Measurements from ENCODE around the gene FXYD5. TPM values are rescaled to one million over a fixed set of nuclear protein-coding genes. Genes with fewer than 3 reads are reported as not detected.

FXYD5 gene
- total and polyA plus RNA-seq, 10 of the 15 experiments (the other 5 are each of a cell fraction or from before 2014, with no cell fraction given): 30.0 to 159 (median 93.9) TPM

- no peak for TF ChIP-seq ZNF207 (IDR thresholded peaks at IDR 0.05; ENCODE audit: borderline replicate concordance)
- TF ChIP-seq IRF5 (IDR thresholded peaks at IDR 0.05; ENCODE audit: borderline replicate concordance): no peak
- TF ChIP-seq TCF7 (IDR thresholded peaks at IDR 0.05; ENCODE audit: borderline replicate concordance): no peak
- no peak for TF ChIP-seq PAX8 (IDR thresholded peaks at IDR 0.05)
- TF ChIP-seq NR2F1 (conservative IDR thresholded peaks at IDR 0.05): no peak
- no peak for TF ChIP-seq IKZF1 (conservative IDR thresholded peaks at IDR 0.05)
Measured at GRCh38 chr19:35122687-35123551, 31.6 kb upstream of the FXYD5 start (continued).

- FAIRE-seq (no peak), DNase-seq (ENCODE audit: low read depth, low spot score) (no peak), ATAC-seq (no peak)
- H4K20me1 ChIP-seq (ENCODE audit: control insufficient read depth, insufficient read depth): no peaks in the 10 kb centered on the region
- no TSS peak for BruUV-seq (replicated peaks)
- 63% methylated on average over 5 of the region's 5 CpGs for WGBS (ENCODE audit: insufficient coverage, insufficient replicate concordance, low lambda C conversion rate, missing lambda C conversion rate)
- ChIA-PET POLR2A (interaction anchor here (0.5 to 1.0 kb wide), 4 partner anchors 12 to 120 kb away, joined by 3 read pairs; no protein-coding TSS in a partner anchor), RAD21 (ENCODE audit: unreplicated experiment) (interaction anchor here (0.9 to 1.8 kb wide), 2 partner anchors 14 to 57 kb away, joined by 5 to 8 read pairs; no protein-coding TSS in a partner anchor), SMC1A (ENCODE audit: uncharacterized antibody, unreplicated experiment) (interaction anchor here (1.3 to 2.9 kb wide), 3 partner anchors 13 to 209 kb away, joined by 4 to 16 read pairs (median 7); no protein-coding TSS in a partner anchor), CTCF (interaction anchor here (1.1 to 2.4 kb wide), 3 partner anchors 13 to 57 kb away, joined by 3 to 25 read pairs (median 14); partner anchors contain the start of gene LGI4)
- peak overlapping the region; percentile 72 for H3K4me2 ChIP-seq (ENCODE audit: control insufficient read depth, insufficient read depth)
- H3K9me3 ChIP-seq (replicated peaks; ENCODE audit: control insufficient read depth, insufficient read depth, low read length): no peaks in the 10 kb centered on the region
- H3K9ac ChIP-seq (ENCODE audit: control insufficient read depth, insufficient read depth, low read length): peak overlapping the region; percentile 62; the same call in 1 of the 2 replicates
- intact Hi-C loops (cut with micrococcal nuclease; ENCODE audit: unreplicated experiment) (no loop called here), in situ Hi-C loops (cut with MboI) (no loop called here)
- peaks cover 18% of the 10 kb centered on the region for H3K4me1 ChIP-seq (ENCODE audit: control insufficient read depth, insufficient read depth, low read length)
- H3K4me3 ChIP-seq: no peak overlapping the region
- H3K36me3 ChIP-seq (ENCODE audit: control insufficient read depth in 2 of 2, insufficient read depth in 2 of 2, low read length in 1 of 2): no peaks in the 10 kb centered on the region
- H3K79me2 ChIP-seq (ENCODE audit: control insufficient read depth, insufficient read depth, low read length): no peaks in the 10 kb centered on the region
- H3K27ac ChIP-seq (ENCODE audit: control insufficient read depth, insufficient read depth): peak overlapping the region; percentile 62; the same call in 1 of the 2 replicates
- H2AFZ ChIP-seq (ENCODE audit: control insufficient read depth, low read depth, low read length): no peak overlapping the region
- no peaks in the 10 kb centered on the region for H3K27me3 ChIP-seq (replicated peaks in 1 of 2; ENCODE audit: control insufficient read depth in 2 of 2, insufficient read depth in 2 of 2, low read length in 1 of 2)
- no peak for TF ChIP-seq LARP7 (IDR thresholded peaks at IDR 0.05)
- no peak for TF ChIP-seq CBFB (IDR thresholded peaks at IDR 0.05; ENCODE audit: low read depth)
- no peak for TF ChIP-seq E2F4 (IDR thresholded peaks at IDR 0.05; ENCODE audit: low read depth, low read length)
- no peak for TF ChIP-seq ZNF24 (IDR thresholded peaks at IDR 0.05)
- no peak for TF ChIP-seq SUZ12 (IDR thresholded peaks at IDR 0.05; ENCODE audit: unreplicated experiment)
- TF ChIP-seq CUX1 (IDR thresholded peaks at IDR 0.05; ENCODE audit: insufficient replicate concordance, low read depth, low read length): no peak
- no peak for TF ChIP-seq MLLT1 (IDR thresholded peaks at IDR 0.05)
Measured at GRCh38 chr19:35123573-35123972, 31.0 kb upstream of the FXYD5 start.

Measured in GM12878 (cell line).